BJ (cell line): ENCODE data around the gene TGFB1I1. TPM values are rescaled to one million over a fixed set of nuclear protein-coding genes. Genes with fewer than 3 reads are reported as not detected.
A peak's percentile ranks its signal among the peaks of the same experiment; 100 is the strongest.

Experiments
- CTCF ChIA-PET: fragments of 350-600 bp; formaldehyde crosslinking; extraction: SDS; loops from one replicate; lab custom pipeline; 2021; ENCODE audit warnings: antibody characterized with exemption, inconsistent platforms; lab: Yijun Ruan, JAX
- POLR2A ChIA-PET: fragments of 300-600 bp; sonication (Branson Sonifier 250); formaldehyde crosslinking; extraction: SDS; loops from one replicate; lab custom pipeline; 2021; ENCODE audit warnings: antibody characterized with exemption; lab: Charles Lee
- DNase-seq: peaks from one replicate; pipeline ENCODE4 v3.0.0-alpha.2; 2011; ENCODE audit warnings: low read depth
- H3K27me3 ChIP-seq: 2 replicates; pipeline ENCODE4 v1.6.0; 2011; ENCODE audit warnings: low read length; ENCODE audit not compliant: control insufficient read depth, insufficient read depth
- H3K36me3 ChIP-seq: 2 replicates; pipeline ENCODE4 v1.5.1; 2011; ENCODE audit warnings: low read length; ENCODE audit not compliant: control insufficient read depth, insufficient read depth
- H3K4me3 ChIP-seq: 2 replicates; pipeline ENCODE4 v1.5.1; 2011; ENCODE audit warnings: low read depth, mild to moderate bottlenecking, control low read depth, low read length
- polyA plus RNA-seq: library from polyadenylated mRNA; depleted of rRNA; stranded (reverse); fragments of >200 nt; gene quantifications from 2 replicates; pipeline ENCODE4 v1.2.3, GENCODE V29; 2011
- TF ChIP-seq, protein P1 (sequence below): IDR thresholded peaks from 2 replicates; pipeline ENCODE4 v1.5.1; 2011; ENCODE audit warnings: low read depth, mild to moderate bottlenecking, control low read depth, inconsistent platforms, low read length, moderate library complexity; ENCODE audit not compliant: insufficient read depth

The TGFB1I1 gene
- polyA plus RNA-seq, 1 experiment = 92.3 TPM

DNA sequence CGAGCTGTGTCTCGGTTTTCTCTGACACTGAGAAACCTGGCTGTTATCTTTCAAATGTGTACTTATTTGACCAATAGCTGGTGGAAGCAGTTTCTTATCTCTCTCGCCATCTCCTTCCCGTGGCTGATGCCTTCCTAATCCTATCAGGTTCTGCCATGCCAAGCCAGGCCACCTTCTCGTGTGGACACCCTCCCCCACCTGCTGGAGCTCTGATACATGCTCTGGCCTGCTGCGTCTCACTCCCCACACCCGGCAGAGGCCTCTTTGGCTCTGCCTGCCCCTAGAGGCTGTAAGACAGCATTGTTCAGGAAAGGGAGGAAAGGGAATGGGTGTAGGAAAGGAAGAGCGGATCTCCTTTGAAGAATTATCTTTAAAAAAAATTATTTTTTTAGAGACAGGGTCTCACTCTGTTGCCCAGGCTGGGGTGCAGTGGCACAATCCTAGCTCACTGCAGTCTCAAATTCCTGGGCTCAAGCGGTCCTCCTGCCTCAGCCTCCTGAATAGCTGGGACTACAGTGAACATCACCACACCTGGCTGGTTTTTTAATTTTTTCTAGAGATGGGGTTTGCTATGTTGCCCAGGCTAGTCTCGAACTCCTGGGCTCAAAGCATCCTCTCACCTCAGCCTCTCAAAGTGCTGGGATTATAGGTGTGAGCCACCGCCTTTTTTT, 20.1 kb upstream of the TGFB1I1 start:
- Histone ChIP-seq H3K4me3 (no peak overlapping the region), H3K36me3 (no peaks in the 10 kb centered on the region; the same call in 1 of the 2 replicates), H3K27me3 (no peaks in the 10 kb centered on the region)
- no peak for DNase-seq
- ChIA-PET POLR2A (interaction anchor here (0.9 to 1.0 kb wide), 2 partner anchors 8 to 272 kb away, joined by 3 read pairs; partner anchors contain the start of gene FUS), CTCF (interaction anchor here (0.5 to 3.1 kb wide), 12 partner anchors 9 to 468 kb away, joined by 3 to 37 read pairs (median 4); partner anchors contain the start of genes FUS, PYDC1, ZNF267 and ZNF843)
- TF ChIP-seq, protein P1, sequence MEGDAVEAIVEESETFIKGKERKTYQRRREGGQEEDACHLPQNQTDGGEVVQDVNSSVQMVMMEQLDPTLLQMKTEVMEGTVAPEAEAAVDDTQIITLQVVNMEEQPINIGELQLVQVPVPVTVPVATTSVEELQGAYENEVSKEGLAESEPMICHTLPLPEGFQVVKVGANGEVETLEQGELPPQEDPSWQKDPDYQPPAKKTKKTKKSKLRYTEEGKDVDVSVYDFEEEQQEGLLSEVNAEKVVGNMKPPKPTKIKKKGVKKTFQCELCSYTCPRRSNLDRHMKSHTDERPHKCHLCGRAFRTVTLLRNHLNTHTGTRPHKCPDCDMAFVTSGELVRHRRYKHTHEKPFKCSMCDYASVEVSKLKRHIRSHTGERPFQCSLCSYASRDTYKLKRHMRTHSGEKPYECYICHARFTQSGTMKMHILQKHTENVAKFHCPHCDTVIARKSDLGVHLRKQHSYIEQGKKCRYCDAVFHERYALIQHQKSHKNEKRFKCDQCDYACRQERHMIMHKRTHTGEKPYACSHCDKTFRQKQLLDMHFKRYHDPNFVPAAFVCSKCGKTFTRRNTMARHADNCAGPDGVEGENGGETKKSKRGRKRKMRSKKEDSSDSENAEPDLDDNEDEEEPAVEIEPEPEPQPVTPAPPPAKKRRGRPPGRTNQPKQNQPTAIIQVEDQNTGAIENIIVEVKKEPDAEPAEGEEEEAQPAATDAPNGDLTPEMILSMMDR = peak; percentile 81

DNA sequence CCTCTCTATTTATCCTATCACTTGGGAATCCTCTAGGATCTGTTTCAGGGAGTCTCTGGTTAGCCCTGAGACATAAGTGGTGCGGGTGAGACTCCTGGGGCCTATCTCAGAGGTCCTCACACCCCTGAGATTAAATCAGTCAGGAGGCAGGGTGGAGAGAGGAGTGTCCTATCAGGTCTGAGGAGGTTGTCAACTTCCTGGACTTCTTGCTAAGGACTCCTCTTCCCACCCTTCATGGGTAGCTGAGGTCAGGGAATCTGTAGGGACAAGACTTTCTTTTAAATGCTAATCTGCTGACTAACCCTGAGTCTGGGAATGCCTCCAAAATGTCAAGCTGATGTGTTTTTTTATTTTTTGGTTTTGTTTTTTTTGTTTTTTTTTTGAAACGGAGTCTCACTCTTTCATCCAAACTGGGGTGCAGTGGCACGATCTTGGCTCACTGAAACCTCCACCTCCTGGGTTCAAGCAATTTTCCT, 19.3 kb upstream of the TGFB1I1 start:
- ChIA-PET CTCF (interaction anchor here (0.8 to 3.1 kb wide), 5 partner anchors 10 to 416 kb away, joined by 4 to 37 read pairs (median 4); partner anchors contain the start of genes PYDC1 and ZNF843), POLR2A (interaction anchor here (0.6 to 0.9 kb wide), 3 partner anchors 22 to 273 kb away, joined by 3 to 9 read pairs (median 7); no protein-coding TSS in a partner anchor)
- DNase-seq = peak; percentile 77
- Histone ChIP-seq H3K36me3 (no peaks in the 10 kb centered on the region; the same call in 1 of the 2 replicates), H3K27me3 (no peaks in the 10 kb centered on the region), H3K4me3 (no peak overlapping the region)
- TF ChIP-seq, protein P1 = no peak

DNA sequence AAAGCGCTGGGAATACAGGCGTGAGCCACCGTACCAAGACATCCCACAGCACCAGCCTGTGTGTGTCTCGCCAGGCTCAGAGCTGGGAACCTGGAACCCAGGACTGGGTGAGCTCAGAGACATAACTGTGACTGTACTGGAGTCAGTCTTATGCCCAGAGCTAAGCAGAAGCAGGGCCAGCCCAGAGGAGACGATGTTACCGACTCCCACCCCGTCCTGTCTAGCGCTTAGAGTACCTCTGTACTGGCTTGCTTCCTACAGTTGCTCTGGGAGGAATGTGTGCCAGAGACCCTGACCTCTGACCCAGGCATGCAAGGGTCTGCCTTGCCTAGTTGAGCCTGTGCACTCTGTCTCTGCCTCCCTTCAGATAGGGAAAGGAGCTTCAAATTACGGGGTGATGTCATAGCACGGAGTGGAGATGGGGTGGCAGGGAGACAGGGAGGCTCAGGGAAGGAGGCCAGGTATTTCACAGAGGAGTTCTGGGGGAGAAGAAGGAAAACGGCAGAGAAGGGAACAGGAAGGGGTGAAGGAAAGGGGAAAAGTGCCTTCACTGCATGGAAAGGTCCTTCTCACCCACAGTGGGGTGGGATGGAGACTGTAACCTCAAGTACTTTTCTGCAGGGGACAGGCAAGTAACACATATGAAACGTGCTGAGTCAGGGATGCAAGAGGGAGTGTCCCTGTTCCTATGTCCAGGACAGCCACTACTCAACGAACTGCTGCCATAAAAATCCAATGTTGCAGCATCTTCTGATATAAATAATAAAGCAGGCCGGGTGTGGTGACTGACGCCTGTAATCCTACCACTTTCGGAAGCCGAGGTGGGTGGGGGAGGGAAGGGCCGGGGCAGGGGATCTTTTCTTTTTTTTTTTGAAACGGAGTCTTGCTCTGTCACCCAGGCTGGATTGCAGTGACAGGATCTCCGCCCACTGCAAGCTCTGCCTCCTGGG, 18.4 kb upstream of the TGFB1I1 start:
- ChIA-PET POLR2A (interaction anchor here (0.7 to 0.9 kb wide), 2 partner anchors 21 to 274 kb away, joined by 3 to 9 read pairs; no protein-coding TSS in a partner anchor), CTCF (interaction anchor here (1.0 to 3.1 kb wide), 5 partner anchors 11 to 415 kb away, joined by 3 to 37 read pairs (median 4); partner anchors contain the start of gene ZNF843)
- no peak for DNase-seq
- Histone ChIP-seq H3K4me3 (no peak overlapping the region), H3K27me3 (no peaks in the 10 kb centered on the region), H3K36me3 (no peaks in the 10 kb centered on the region; the same call in 1 of the 2 replicates)
- TF ChIP-seq, protein P1 = no peak

DNA sequence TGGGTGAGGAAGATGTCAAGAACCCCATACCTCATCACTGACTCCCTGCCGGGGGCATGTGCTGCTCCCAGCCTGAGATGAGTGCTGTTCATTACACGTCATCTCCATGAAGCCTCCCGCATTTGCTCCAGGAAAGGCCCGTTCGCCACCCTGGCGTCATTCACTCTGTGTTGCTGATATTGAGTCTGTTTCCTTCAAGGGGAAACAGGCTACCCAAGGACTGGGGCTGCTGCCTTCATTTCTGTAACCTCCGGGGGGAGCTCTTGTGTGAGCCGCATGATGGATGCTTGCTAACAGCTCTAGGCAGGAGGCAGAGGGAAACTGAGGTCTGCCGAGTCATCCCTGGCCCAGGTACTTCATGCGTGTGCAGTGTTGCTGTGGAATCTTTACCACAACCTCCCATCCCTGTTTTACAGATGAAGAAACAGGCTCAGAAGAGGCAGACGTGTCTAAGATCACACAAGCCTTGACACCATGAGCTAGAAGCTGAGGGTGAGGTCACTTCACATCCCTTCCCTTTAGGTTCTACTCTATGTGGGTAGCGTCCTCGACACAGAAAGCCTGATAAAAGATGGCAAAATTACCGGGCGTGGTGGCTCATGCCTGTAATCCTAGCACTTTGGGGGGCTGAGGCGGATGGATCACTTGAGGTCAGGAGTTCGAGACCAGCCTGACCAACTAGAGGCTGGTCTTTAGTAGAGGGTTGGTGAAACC, 16.2 kb upstream of the TGFB1I1 start:
- POLR2A ChIA-PET = no interaction called here
- CTCF ChIA-PET = interaction anchor here (0.6 to 1.5 kb wide), 2 partner anchors 24 to 503 kb away, joined by 3 read pairs; no protein-coding TSS in a partner anchor
- Histone ChIP-seq H3K4me3 (no peak overlapping the region), H3K36me3 (no peaks in the 10 kb centered on the region; the same call in 1 of the 2 replicates), H3K27me3 (no peaks in the 10 kb centered on the region)
- TF ChIP-seq, protein P1 = peak; percentile 44
- DNase-seq = no peak
